Activated T-cell treated with anti-CD3 and anti-CD28 coated beads, Interleukin-2, amount 50 U/mL, for 72 hours (primary cell): ENCODE results near the gene SLC5A9. TPM values are rescaled to one million over a fixed set of nuclear protein-coding genes. Genes with fewer than 3 reads are reported as not detected.

ENCODE experiments used
- ATAC-seq, 2 donors: fragments of 150-1000 bp; cut with Tn5 transposase; replicated peaks in 1 of 2; 2 replicates each; pipeline ENCODE4 v1.10.0; 2021; ENCODE audit warnings: moderate library complexity in 2 of 2, mild to moderate bottlenecking in 1 of 2
- DNase-seq, 2 donors: peaks; one replicate each; pipeline ENCODE4 v3.0.0; 2021 to 2022; ENCODE audit warnings: mixed read lengths in 1 of 2
- H3K27ac Mint-ChIP-seq: one replicate; pipeline ENCODE4 v1.8.0; 2022; ENCODE audit warnings: mild to moderate bottlenecking, moderate library complexity, mixed read lengths
- H3K27me3 Mint-ChIP-seq: one replicate; pipeline ENCODE4 v1.8.0; 2022; ENCODE audit warnings: low read depth, mixed read lengths
- H3K36me3 Mint-ChIP-seq, 2 donors: one replicate each; pipeline ENCODE4 v1.8.0; 2022; ENCODE audit warnings: mixed read lengths in 2 of 2, mild to moderate bottlenecking in 1 of 2; ENCODE audit not compliant: insufficient read depth in 2 of 2
- H3K4me1 Mint-ChIP-seq: one replicate; pipeline ENCODE4 v1.8.0; 2022; ENCODE audit warnings: low read depth, mixed read lengths
- H3K4me3 Mint-ChIP-seq, 2 donors: one replicate each; pipeline ENCODE4 v1.8.0; 2022; ENCODE audit warnings: mild to moderate bottlenecking in 2 of 2, mixed read lengths in 2 of 2, moderate library complexity in 2 of 2
- H3K9me3 Mint-ChIP-seq, 2 donors: one replicate each; pipeline ENCODE4 v1.8.0; 2022; ENCODE audit warnings: mixed read lengths in 2 of 2
- total RNA-seq, 2 donors: library from RNA; stranded (reverse); gene quantifications; one replicate each; pipeline ENCODE4 v1.2.3, GENCODE V29; 2022

SLC5A9 gene
- total RNA-seq, 2 donors from 2014 or later = not detected

GRCh38 chr1:48233666-48234485 is 11.4 kb downstream of the SLC5A9 start:
- no peaks in the 10 kb centered on the region for H3K4me1 Mint-ChIP-seq
- no peaks in the 10 kb centered on the region for H3K9me3 Mint-ChIP-seq
- H3K27ac Mint-ChIP-seq = no peak overlapping the region
- no peaks in the 10 kb centered on the region for H3K27me3 Mint-ChIP-seq
- no peak for ATAC-seq
- no peak for DNase-seq
- H3K4me3 Mint-ChIP-seq = no peak overlapping the region
- H3K36me3 Mint-ChIP-seq = no peaks in the 10 kb centered on the region

GRCh38 chr1:48235652-48236051 is 13.1 kb downstream of the SLC5A9 start:
- Mint-ChIP-seq H3K27me3 (no peaks in the 10 kb centered on the region), H3K36me3 (no peaks in the 10 kb centered on the region), H3K4me3 (no peak overlapping the region), H3K9me3 (no peaks in the 10 kb centered on the region), H3K27ac (no peak overlapping the region), H3K4me1 (no peaks in the 10 kb centered on the region)
- ATAC-seq = no peak
- no peak for DNase-seq

- Mint-ChIP-seq H3K4me1 (no peaks in the 10 kb centered on the region), H3K9me3 (no peaks in the 10 kb centered on the region), H3K4me3 (no peak overlapping the region), H3K36me3 (no peaks in the 10 kb centered on the region), H3K27ac (no peak overlapping the region), H3K27me3 (no peaks in the 10 kb centered on the region)
- peak in 1 of 2 donors; percentile 37 for ATAC-seq
- no peak for DNase-seq
Observed at GRCh38 chr1:48236716-48237470, 14.4 kb downstream of the SLC5A9 start.

- H3K4me1 Mint-ChIP-seq = no peaks in the 10 kb centered on the region
- ATAC-seq (no peak), DNase-seq (no peak)
- no peak overlapping the region for H3K4me3 Mint-ChIP-seq
- H3K36me3 Mint-ChIP-seq = no peaks in the 10 kb centered on the region
- H3K9me3 Mint-ChIP-seq = no peaks in the 10 kb centered on the region
- no peak overlapping the region for H3K27ac Mint-ChIP-seq
- H3K27me3 Mint-ChIP-seq = no peaks in the 10 kb centered on the region
Observed at GRCh38 chr1:48242141-48242736, 19.7 kb downstream of the SLC5A9 start.

GRCh38 chr1:48245106-48245505 is 22.6 kb downstream of the SLC5A9 start:
- Mint-ChIP-seq H3K4me1 (no peaks in the 10 kb centered on the region), H3K27ac (no peak overlapping the region), H3K9me3 (no peaks in the 10 kb centered on the region), H3K27me3 (peaks cover 9% of the 10 kb centered on the region), H3K4me3 (no peak overlapping the region), H3K36me3 (no peaks in the 10 kb centered on the region)
- no peak for ATAC-seq
- DNase-seq = no peak

- no peak overlapping the region for H3K27ac Mint-ChIP-seq
- no peak for DNase-seq
- H3K4me3 Mint-ChIP-seq = no peak overlapping the region
- no peak for ATAC-seq
- H3K36me3 Mint-ChIP-seq = no peaks in the 10 kb centered on the region
- H3K4me1 Mint-ChIP-seq = no peaks in the 10 kb centered on the region
- H3K27me3 Mint-ChIP-seq = peaks cover 9% of the 10 kb centered on the region
- no peaks in the 10 kb centered on the region for H3K9me3 Mint-ChIP-seq
Observed at GRCh38 chr1:48246727-48247126, 24.2 kb downstream of the SLC5A9 start.

- DNase-seq = no peak
- no peaks in the 10 kb centered on the region for H3K36me3 Mint-ChIP-seq
- H3K27ac Mint-ChIP-seq = no peak overlapping the region
Observed at GRCh38 chr1:48248356-48248755, 25.8 kb downstream of the SLC5A9 start.

GRCh38 chr1:48249868-48250267 is 27.4 kb downstream of the SLC5A9 start:
- DNase-seq (no peak), ATAC-seq (no peak)
- Mint-ChIP-seq H3K4me1 (no peaks in the 10 kb centered on the region), H3K9me3 (no peaks in the 10 kb centered on the region), H3K36me3 (no peaks in the 10 kb centered on the region), H3K27ac (no peak overlapping the region), H3K4me3 (no peak overlapping the region), H3K27me3 (peaks cover 9% of the 10 kb centered on the region)

More at GRCh38 chr1:48248356-48248755, 25.8 kb downstream of the SLC5A9 start:
- no peaks in the 10 kb centered on the region for H3K9me3 Mint-ChIP-seq
- H3K27me3 Mint-ChIP-seq = peaks cover 9% of the 10 kb centered on the region
- H3K4me3 Mint-ChIP-seq = no peak overlapping the region
- H3K4me1 Mint-ChIP-seq = no peaks in the 10 kb centered on the region
- no peak for ATAC-seq

- DNase-seq (no peak), ATAC-seq (no peak)
- no peak overlapping the region for H3K27ac Mint-ChIP-seq
- H3K36me3 Mint-ChIP-seq = no peaks in the 10 kb centered on the region
- no peaks in the 10 kb centered on the region for H3K9me3 Mint-ChIP-seq
- H3K4me3 Mint-ChIP-seq = no peak overlapping the region
- no peaks in the 10 kb centered on the region for H3K4me1 Mint-ChIP-seq
- peaks cover 9% of the 10 kb centered on the region for H3K27me3 Mint-ChIP-seq
Observed at GRCh38 chr1:48250572-48250971, 28.1 kb downstream of the SLC5A9 start.

- Mint-ChIP-seq H3K4me1 (no peaks in the 10 kb centered on the region), H3K27ac (no peak overlapping the region), H3K4me3 (no peak overlapping the region), H3K36me3 (no peaks in the 10 kb centered on the region), H3K9me3 (no peaks in the 10 kb centered on the region), H3K27me3 (peaks cover 9% of the 10 kb centered on the region)
- ATAC-seq (no peak), DNase-seq (no peak)
Observed at GRCh38 chr1:48251323-48251722, 28.8 kb downstream of the SLC5A9 start.

- Mint-ChIP-seq H3K36me3 (no peaks in the 10 kb centered on the region), H3K9me3 (no peaks in the 10 kb centered on the region), H3K4me3 (no peak overlapping the region), H3K27ac (no peak overlapping the region), H3K4me1 (no peaks in the 10 kb centered on the region), H3K27me3 (peaks cover 9% of the 10 kb centered on the region)
- ATAC-seq (no peak), DNase-seq (no peak)
Observed at GRCh38 chr1:48251821-48252220, 29.3 kb downstream of the SLC5A9 start.

GRCh38 chr1:48254254-48254653 is 31.7 kb downstream of the SLC5A9 start:
- no peaks in the 10 kb centered on the region for H3K36me3 Mint-ChIP-seq
- no peaks in the 10 kb centered on the region for H3K4me1 Mint-ChIP-seq
- DNase-seq (no peak), ATAC-seq (no peak)
- H3K27me3 Mint-ChIP-seq = peaks cover 2% of the 10 kb centered on the region
- no peaks in the 10 kb centered on the region for H3K9me3 Mint-ChIP-seq
- H3K27ac Mint-ChIP-seq = no peak overlapping the region
- no peak overlapping the region for H3K4me3 Mint-ChIP-seq

- Mint-ChIP-seq H3K27ac (no peak overlapping the region), H3K36me3 (no peaks in the 10 kb centered on the region), H3K9me3 (no peaks in the 10 kb centered on the region), H3K27me3 (peaks cover 6% of the 10 kb centered on the region), H3K4me1 (no peaks in the 10 kb centered on the region), H3K4me3 (no peak overlapping the region)
- DNase-seq (no peak), ATAC-seq (no peak)
Observed at GRCh38 chr1:48258106-48258505, 35.6 kb downstream of the SLC5A9 start.
